Activated CD4-positive, alpha-beta memory T cell treated with anti-CD3 and anti-CD28 coated beads for 36 hours (primary cell): ENCODE results near the gene RSAD1. TPM values are rescaled to one million over a fixed set of nuclear protein-coding genes. Genes with fewer than 3 reads are reported as not detected.
A peak's percentile ranks its signal among the peaks of the same experiment; 100 is the strongest.

ENCODE experiments used
- CTCF ChIA-PET: fragments of 350-600 bp; sonication (Branson Sonifier 250); formaldehyde crosslinking; loops from one replicate; lab custom pipeline; 2021; ENCODE audit warnings: antibody characterized with exemption, inconsistent platforms; lab: Charles Lee
- POLR2A ChIA-PET: fragments of 350-600 bp; sonication (Branson Sonifier 250); formaldehyde crosslinking; loops from one replicate; lab custom pipeline; 2021; ENCODE audit warnings: antibody characterized with exemption; lab: Charles Lee
- DNase-seq: peaks from one replicate; pipeline ENCODE4 v3.0.0-alpha.2; 2020
- H3K27ac Mint-ChIP-seq: one replicate; pipeline ENCODE4 v1.8.0; 2021; ENCODE audit warnings: mixed read lengths
- H3K27me3 Mint-ChIP-seq: one replicate; pipeline ENCODE4 v1.8.0; 2021; ENCODE audit warnings: mixed read lengths
- H3K36me3 Mint-ChIP-seq: one replicate; pipeline ENCODE4 v1.8.0; 2021; ENCODE audit warnings: mixed read lengths
- H3K4me1 Mint-ChIP-seq: one replicate; pipeline ENCODE4 v1.8.0; 2021; ENCODE audit warnings: low read depth, mixed read lengths
- H3K4me3 Mint-ChIP-seq: one replicate; pipeline ENCODE4 v1.8.0; 2021; ENCODE audit warnings: mild to moderate bottlenecking, mixed read lengths
- H3K9me3 Mint-ChIP-seq: one replicate; pipeline ENCODE4 v1.8.0; 2021; ENCODE audit warnings: mixed read lengths
- intact Hi-C: fragments of 100-400 bp; cut with micrococcal nuclease; formaldehyde crosslinking; loops from one replicate; pipeline ENCODE4 v1.15.1; 2023
- total RNA-seq, 2 experiments: library from RNA; stranded (reverse); gene quantifications; one replicate each; pipeline ENCODE4 v1.2.3, GENCODE V29; 2021

Gene RSAD1
- total RNA-seq, 2 experiments from 2014 or later, result 31.9 to 37.2 TPM

- H3K27me3 Mint-ChIP-seq, result no peaks in the 10 kb centered on the region
- no peak for DNase-seq
- peaks cover 8% of the 10 kb centered on the region for H3K36me3 Mint-ChIP-seq
- peak overlapping the region; percentile 87 for H3K27ac Mint-ChIP-seq
- no peaks in the 10 kb centered on the region for H3K9me3 Mint-ChIP-seq
- H3K4me1 Mint-ChIP-seq, result peaks cover 24% of the 10 kb centered on the region
- peak overlapping the region; percentile 69 for H3K4me3 Mint-ChIP-seq
- ChIA-PET CTCF (interaction anchor here (0.7 to 3.5 kb wide), 11 partner anchors 9 to 374 kb away, joined by 3 to 30 read pairs (median 8); partner anchors contain the start of genes CHAD and LRRC59), POLR2A (interaction anchor here (1.7 kb wide), 1 partner anchor 81 kb away, joined by 9 read pairs; the partner anchor contains the start of gene LRRC59)
- intact Hi-C loops, result loop anchor here (2.0 to 5.0 kb wide), 5 partner anchors 33 to 277 kb away; partner anchors contain the start of genes ACSF2, ANKRD40 and COL1A1
These were observed 684 bp upstream of the RSAD1 start for GRCh38 chr17:50477976-50478375.

DNA sequence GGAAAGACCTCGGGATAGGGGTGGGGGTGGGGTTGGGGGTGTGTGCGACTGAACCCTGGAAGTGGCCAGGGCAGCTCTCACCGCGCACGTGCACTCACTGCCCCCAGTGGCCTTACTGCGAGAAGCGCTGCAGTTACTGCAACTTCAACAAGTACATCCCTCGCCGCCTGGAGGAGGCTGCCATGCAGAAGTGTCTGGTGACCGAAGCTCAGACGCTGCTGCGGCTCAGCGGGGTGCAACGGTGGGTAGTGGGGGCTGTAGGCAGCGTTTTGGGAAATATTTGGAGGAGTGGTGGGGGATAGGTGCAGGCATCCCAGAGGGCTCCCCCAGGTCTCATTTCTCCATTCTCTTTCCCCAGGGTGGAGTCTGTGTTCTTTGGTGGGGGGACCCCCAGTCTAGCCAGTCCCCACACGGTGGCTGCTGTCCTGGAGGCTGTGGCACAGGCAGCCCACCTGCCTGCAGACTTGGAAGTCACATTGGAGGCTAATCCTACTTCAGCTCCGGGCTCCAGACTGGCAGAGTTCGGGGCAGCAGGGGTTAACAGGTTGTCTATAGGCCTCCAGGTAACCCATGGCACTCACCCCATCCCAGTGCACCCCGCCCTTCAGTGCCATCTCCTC is 972 bp downstream of the RSAD1 start:
- CTCF ChIA-PET, result interaction anchor here (0.6 to 3.5 kb wide), 29 partner anchors 8 to 373 kb away, joined by 3 to 30 read pairs (median 4); partner anchors contain the start of genes ANKRD40, CACNA1G, CHAD and EPN3
- Mint-ChIP-seq H3K36me3 (peaks cover 16% of the 10 kb centered on the region), H3K4me1 (peaks cover 24% of the 10 kb centered on the region), H3K4me3 (peak overlapping the region; percentile 84), H3K27ac (peak overlapping the region; percentile 64), H3K27me3 (no peaks in the 10 kb centered on the region), H3K9me3 (no peaks in the 10 kb centered on the region)
- intact Hi-C loops, result loop anchor here (1.0 to 5.0 kb wide), 7 partner anchors 31 to 279 kb away; partner anchors contain the start of genes ACSF2, ANKRD40 and COL1A1
- POLR2A ChIA-PET, result interaction anchor here (1.7 kb wide), 1 partner anchor 82 kb away, joined by 9 read pairs; the partner anchor contains the start of gene LRRC59
- DNase-seq, result peak; percentile 79

GRCh38 chr17:50480142-50480764 is 1.6 kb downstream of the RSAD1 start:
- H3K27ac Mint-ChIP-seq, result no peak overlapping the region
- intact Hi-C loops, result no loop called here
- H3K4me3 Mint-ChIP-seq, result peak overlapping the region; percentile 84
- no peaks in the 10 kb centered on the region for H3K9me3 Mint-ChIP-seq
- ChIA-PET POLR2A (no interaction called here), CTCF (interaction anchor here (0.6 to 3.5 kb wide), 17 partner anchors 9 to 280 kb away, joined by 3 to 30 read pairs (median 7); partner anchors contain the start of genes ANKRD40, CHAD, EPN3 and LRRC59)
- DNase-seq, result no peak
- no peaks in the 10 kb centered on the region for H3K27me3 Mint-ChIP-seq
- peaks cover 20% of the 10 kb centered on the region for H3K36me3 Mint-ChIP-seq
- peaks cover 24% of the 10 kb centered on the region for H3K4me1 Mint-ChIP-seq

- no peak for DNase-seq
- POLR2A ChIA-PET, result no interaction called here
- Mint-ChIP-seq H3K4me1 (peaks cover 24% of the 10 kb centered on the region), H3K4me3 (no peak overlapping the region), H3K36me3 (peaks cover 20% of the 10 kb centered on the region), H3K27me3 (no peaks in the 10 kb centered on the region), H3K27ac (no peak overlapping the region), H3K9me3 (no peaks in the 10 kb centered on the region)
- intact Hi-C loops, result no loop called here
- CTCF ChIA-PET, result interaction anchor here (0.6 to 3.4 kb wide), 7 partner anchors 20 to 146 kb away, joined by 4 to 19 read pairs (median 5); no protein-coding TSS in a partner anchor
These were observed 2.3 kb downstream of the RSAD1 start for GRCh38 chr17:50480854-50481490.

DNA sequence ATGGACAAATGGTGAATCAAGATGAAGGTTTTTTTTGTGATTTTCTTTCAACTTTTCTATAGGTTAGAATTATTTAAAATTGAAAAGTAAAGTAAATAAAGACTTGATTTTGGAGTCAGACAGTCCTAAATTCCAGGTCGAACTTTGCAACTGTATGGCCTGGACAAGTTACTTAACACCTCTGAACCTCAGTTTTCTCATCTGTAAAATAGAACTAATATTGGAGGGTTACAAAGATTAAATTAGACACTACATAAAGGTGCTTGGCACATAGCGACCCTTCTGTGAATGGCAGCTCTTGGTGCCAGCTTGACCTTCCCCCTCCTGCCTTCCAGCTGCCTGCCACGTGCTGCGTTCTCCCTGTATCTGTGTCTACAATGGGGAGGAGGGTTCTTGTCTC is 3.0 kb downstream of the RSAD1 start:
- Mint-ChIP-seq H3K4me1 (peaks cover 24% of the 10 kb centered on the region), H3K27ac (no peak overlapping the region), H3K27me3 (no peaks in the 10 kb centered on the region), H3K9me3 (no peaks in the 10 kb centered on the region), H3K36me3 (peaks cover 20% of the 10 kb centered on the region), H3K4me3 (no peak overlapping the region)
- ChIA-PET POLR2A (no interaction called here), CTCF (interaction anchor here (0.5 to 3.4 kb wide), 14 partner anchors 19 to 213 kb away, joined by 3 to 19 read pairs (median 4); partner anchors contain the start of gene LRRC59)
- intact Hi-C loops, result loop anchor here (1.0 kb wide), 3 partner anchors 30 to 145 kb away; no protein-coding TSS in a partner anchor
- DNase-seq, result no peak

DNA sequence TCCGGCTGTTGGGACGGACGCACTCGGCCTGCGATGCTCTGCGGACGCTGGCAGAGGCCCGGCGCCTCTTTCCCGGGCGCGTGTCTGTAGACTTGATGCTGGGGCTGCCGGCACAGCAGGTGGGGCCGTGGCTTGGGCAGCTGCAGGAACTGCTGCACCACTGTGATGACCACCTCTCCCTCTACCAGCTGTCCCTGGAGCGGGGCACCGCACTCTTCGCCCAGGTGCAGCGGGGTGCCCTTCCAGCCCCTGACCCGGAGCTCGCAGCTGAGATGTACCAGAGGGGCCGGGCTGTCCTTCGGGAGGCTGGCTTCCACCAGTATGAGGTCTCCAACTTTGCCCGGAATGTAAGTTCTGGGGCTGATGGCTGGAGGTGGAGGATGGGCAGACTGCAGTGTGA is 3.5 kb downstream of the RSAD1 start:
- CTCF ChIA-PET, result interaction anchor here (0.5 to 3.4 kb wide), 13 partner anchors 19 to 212 kb away, joined by 3 to 19 read pairs (median 4); partner anchors contain the start of gene LRRC59
- intact Hi-C loops, result loop anchor here (1.0 kb wide), 3 partner anchors 29 to 144 kb away; no protein-coding TSS in a partner anchor
- Mint-ChIP-seq H3K9me3 (no peaks in the 10 kb centered on the region), H3K27me3 (no peaks in the 10 kb centered on the region), H3K36me3 (peaks cover 20% of the 10 kb centered on the region), H3K27ac (no peak overlapping the region), H3K4me1 (peaks cover 24% of the 10 kb centered on the region), H3K4me3 (no peak overlapping the region)
- no peak for DNase-seq
- POLR2A ChIA-PET, result no interaction called here

GRCh38 chr17:50482516-50482915 is 3.9 kb downstream of the RSAD1 start:
- H3K4me1 Mint-ChIP-seq, result peaks cover 26% of the 10 kb centered on the region
- H3K9me3 Mint-ChIP-seq, result no peaks in the 10 kb centered on the region
- ChIA-PET POLR2A (no interaction called here), CTCF (interaction anchor here (0.5 to 3.4 kb wide), 16 partner anchors 18 to 180 kb away, joined by 3 to 19 read pairs (median 3); partner anchors contain the start of gene LRRC59)
- no peak overlapping the region for H3K27ac Mint-ChIP-seq
- intact Hi-C loops, result loop anchor here (1.0 kb wide), 3 partner anchors 29 to 144 kb away; no protein-coding TSS in a partner anchor
- DNase-seq, result peak; percentile 88
- no peak overlapping the region for H3K4me3 Mint-ChIP-seq
- H3K36me3 Mint-ChIP-seq, result peaks cover 20% of the 10 kb centered on the region
- no peaks in the 10 kb centered on the region for H3K27me3 Mint-ChIP-seq

DNA sequence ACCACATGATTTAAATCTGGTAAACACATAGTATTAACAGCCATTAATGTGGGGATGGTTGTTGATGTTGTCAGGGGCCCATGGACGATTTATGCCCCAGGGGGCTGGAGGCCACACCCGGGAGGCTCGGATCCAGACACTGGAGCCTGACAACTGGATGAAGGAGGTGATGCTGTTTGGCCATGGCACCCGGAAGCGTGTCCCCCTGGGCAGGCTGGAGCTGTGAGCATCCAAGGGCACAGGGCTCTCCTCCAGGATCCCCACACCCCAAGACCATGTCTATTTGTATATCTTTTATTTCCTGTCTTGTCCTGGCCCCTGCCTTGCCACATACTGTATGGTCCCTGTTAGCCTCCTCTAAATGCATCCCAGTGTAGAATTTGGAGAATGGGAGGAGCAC is 4.6 kb downstream of the RSAD1 start:
- no peaks in the 10 kb centered on the region for H3K27me3 Mint-ChIP-seq
- POLR2A ChIA-PET, result interaction anchor here (0.6 kb wide), 1 partner anchor 271 kb away, joined by 4 read pairs; no protein-coding TSS in a partner anchor
- no peak for DNase-seq
- intact Hi-C loops, result no loop called here
- CTCF ChIA-PET, result interaction anchor here (0.5 to 3.4 kb wide), 10 partner anchors 17 to 179 kb away, joined by 3 to 19 read pairs (median 3); partner anchors contain the start of gene LRRC59
- no peak overlapping the region for H3K4me3 Mint-ChIP-seq
- H3K9me3 Mint-ChIP-seq, result no peaks in the 10 kb centered on the region
- peaks cover 28% of the 10 kb centered on the region for H3K4me1 Mint-ChIP-seq
- peaks cover 20% of the 10 kb centered on the region for H3K36me3 Mint-ChIP-seq
- no peak overlapping the region for H3K27ac Mint-ChIP-seq

DNA sequence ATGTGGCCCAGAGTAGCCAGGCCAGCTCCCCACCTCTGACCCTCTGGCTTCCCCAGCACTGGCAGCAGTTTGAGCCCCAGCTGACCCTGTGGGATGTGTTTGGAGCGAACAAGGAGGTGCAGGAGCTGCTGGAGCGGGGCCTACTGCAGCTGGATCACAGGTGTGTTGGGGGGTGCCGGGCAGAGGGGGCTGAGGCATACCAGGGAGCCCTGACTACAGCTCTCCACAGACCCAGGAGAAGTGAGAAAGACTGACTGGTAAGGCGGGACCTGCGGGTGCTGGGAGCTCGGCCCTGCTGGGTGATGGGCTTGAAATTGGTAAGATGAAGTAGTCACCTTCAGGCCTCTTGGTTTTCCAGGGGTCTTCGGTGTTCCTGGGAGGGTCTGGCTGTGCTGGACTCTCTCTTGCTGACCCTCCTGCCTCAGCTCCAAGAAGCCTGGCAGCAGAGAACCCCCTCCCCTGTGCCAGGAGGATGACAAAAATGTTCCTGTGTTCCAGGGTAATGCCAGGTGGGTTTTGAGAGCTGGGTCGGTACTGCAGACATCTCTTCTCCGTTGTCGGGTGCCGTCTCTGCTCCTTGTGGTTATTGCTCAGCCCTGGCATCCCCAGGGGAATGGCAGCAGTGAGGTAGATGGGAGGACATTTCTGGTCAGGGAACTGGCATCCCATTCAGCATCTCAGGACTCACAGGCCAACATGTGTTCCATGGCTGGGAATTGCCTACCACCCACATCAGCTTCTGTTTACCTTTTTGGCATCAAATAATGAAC is 5.9 kb downstream of the RSAD1 start:
- intact Hi-C loops, result no loop called here
- H3K4me1 Mint-ChIP-seq, result peaks cover 25% of the 10 kb centered on the region
- no peaks in the 10 kb centered on the region for H3K9me3 Mint-ChIP-seq
- no peak for DNase-seq
- H3K4me3 Mint-ChIP-seq, result no peak overlapping the region
- H3K27ac Mint-ChIP-seq, result no peak overlapping the region
- H3K27me3 Mint-ChIP-seq, result no peaks in the 10 kb centered on the region
- POLR2A ChIA-PET, result interaction anchor here (0.6 to 0.9 kb wide), 2 partner anchors 28 to 208 kb away, joined by 3 to 4 read pairs; no protein-coding TSS in a partner anchor
- CTCF ChIA-PET, result interaction anchor here (0.5 to 3.4 kb wide), 9 partner anchors 13 to 357 kb away, joined by 3 to 19 read pairs (median 3); no protein-coding TSS in a partner anchor
- peaks cover 20% of the 10 kb centered on the region for H3K36me3 Mint-ChIP-seq

DNA sequence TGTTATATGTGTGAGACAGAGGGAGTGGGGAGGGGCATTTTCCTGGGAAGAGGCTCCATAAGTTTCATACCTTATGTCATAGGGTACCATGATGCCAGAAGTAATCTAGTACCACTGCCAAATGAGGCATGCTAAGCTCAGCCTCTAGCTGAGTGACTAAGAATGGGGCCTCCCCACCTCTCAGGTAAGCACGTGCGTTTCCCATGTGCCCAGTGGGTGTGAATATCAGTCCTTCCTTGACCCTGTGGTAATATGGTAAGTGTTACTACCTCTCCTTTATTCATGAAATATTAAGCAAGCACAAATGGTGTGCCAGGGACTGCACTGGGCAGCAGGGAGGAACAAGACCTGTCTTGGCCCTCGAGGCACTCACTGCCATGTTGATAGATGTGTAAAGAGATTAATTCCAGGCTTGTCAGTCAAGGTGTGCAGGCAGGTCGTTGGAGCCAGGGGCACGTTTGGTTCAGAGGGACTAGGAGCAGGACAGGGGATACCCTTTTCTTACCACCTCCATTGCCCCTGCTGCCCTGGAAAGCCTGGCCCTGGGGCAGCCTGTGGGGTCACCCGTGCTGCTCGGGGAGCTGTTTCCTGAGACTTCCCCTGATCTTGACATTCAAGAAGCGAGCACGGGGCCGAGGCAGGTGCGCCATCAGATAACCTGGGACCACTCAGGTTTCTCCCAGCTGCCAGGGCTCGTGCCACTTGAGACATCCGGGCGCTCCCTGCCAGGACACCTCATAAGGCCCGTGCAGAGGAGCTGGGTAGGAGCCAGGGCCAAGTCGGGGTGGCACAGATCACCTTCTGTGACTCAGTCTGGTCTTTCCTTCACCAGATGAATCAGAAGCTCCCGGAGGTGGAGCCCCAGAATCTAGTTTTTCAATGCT is 8.8 kb downstream of the RSAD1 start:
- intact Hi-C loops, result no loop called here
- Mint-ChIP-seq H3K9me3 (no peaks in the 10 kb centered on the region), H3K27ac (no peak overlapping the region), H3K36me3 (peaks cover 17% of the 10 kb centered on the region), H3K27me3 (no peaks in the 10 kb centered on the region), H3K4me1 (peaks cover 12% of the 10 kb centered on the region), H3K4me3 (no peak overlapping the region)
- DNase-seq, result peak; percentile 47
- ChIA-PET CTCF (interaction anchor here (0.6 to 1.4 kb wide), 5 partner anchors 8 to 56 kb away, joined by 3 to 4 read pairs (median 4); no protein-coding TSS in a partner anchor), POLR2A (interaction anchor here (0.9 kb wide), 1 partner anchor 55 kb away, joined by 3 read pairs; no protein-coding TSS in a partner anchor)
